Midbrain (tissue), 1 donor: ENCODE results near the gene OSTN.
A peak's percentile ranks its signal among the peaks of the same experiment; 100 is the strongest.

Experiments
- DNase-seq: peaks from one replicate; lab custom pipeline; 2025; lab: John Stamatoyannopoulos, UW

The OSTN gene

GRCh38 chr3:191235331-191236314 lies 36.6 kb downstream of the OSTN start:
- no peak for DNase-seq

DNA sequence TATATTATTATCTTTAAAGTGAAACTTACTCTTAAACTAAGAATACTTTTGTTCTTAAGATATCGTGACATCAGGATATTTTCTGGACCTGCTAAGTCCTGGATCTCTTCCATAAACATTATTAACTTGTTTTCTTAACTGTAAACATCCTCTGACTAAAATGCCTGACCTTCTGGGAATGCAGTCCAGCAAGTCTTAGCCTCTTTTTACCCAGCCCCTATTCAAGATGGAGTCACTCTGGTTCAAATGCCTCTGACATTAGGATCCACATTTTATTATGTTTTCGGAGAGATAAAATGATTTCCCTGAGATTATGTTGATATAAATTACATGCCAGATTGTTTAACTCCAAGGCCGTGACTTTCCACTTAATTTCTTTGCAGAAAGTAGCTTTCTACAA lies 37.6 kb downstream of the OSTN start:
- DNase-seq: no peak

GRCh38 chr3:191237047-191237882 lies 38.2 kb downstream of the OSTN start:
- DNase-seq: no peak

DNA sequence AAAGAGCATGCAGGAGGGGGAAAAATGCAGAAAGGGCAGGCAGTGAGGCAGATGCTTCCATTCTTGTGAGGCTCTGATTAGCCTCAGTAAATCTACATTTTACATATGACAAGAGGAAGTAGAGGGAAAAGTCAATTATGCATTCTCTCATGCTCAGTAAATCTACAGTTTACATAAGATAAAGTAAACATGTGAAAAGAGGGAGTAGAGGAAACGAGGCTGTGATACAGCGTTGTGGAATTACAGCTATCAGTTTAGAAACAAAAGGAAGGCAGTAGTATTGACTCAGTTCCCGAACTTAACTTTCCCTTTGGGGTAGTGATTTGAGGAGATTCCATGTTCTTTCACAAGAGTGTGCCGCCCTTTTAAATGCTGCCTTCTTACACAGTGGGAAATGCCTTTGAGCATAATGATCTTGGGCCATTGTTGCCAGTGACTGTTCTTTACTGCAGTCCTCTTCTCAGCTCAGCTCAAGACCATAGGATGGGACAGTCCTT lies 39.3 kb downstream of the OSTN start:
- DNase-seq: no peak

- DNase-seq: peak; percentile 15
These were observed 40.5 kb downstream of the OSTN start for GRCh38 chr3:191239407-191240031.

GRCh38 chr3:191240486-191240885 lies 41.4 kb downstream of the OSTN start:
- DNase-seq: no peak

GRCh38 chr3:191244242-191244867 lies 45.3 kb downstream of the OSTN start:
- no peak for DNase-seq

- DNase-seq: peak; percentile 9
These were observed 47.0 kb downstream of the OSTN start for GRCh38 chr3:191246034-191246433.

- no peak for DNase-seq
These were observed 47.6 kb downstream of the OSTN start for GRCh38 chr3:191246630-191247029.

GRCh38 chr3:191253089-191253799 lies 54.2 kb downstream of the OSTN start:
- DNase-seq: no peak

DNA sequence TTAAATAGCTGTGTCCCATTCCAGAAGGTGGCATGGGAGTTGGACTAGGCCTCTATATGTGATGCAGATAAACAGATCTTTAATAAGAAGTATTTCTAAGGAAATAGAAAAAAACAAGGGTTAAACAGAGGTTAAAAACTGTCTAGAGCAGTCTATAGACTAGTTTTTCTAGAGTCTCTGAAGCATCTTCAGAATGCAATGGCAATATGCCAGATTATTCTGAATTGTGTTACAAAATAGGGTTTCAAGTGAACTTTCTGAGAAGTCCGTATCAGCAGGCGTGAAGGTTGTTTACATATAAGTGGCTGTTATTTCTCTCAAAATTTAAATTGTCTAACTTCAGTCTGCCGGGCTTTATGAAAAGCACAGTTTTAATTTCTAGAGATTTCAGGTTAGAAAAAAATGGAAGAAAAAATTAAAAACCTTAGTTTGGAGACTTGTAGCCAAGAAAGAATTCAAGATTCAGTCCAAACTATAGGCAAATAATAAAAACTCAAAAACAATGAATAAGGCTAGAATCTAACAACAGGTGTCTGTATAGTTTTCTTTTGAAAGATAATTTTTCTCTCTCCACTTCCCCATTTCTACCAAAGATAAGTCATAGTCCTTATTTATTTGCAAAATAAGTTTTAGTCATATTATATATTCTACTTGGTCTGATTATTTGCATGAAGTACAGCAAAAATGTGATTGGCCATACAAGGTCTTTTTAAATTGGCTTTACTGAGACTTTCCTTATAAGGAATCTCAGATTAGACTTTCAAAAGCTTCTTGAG lies 55.2 kb downstream of the OSTN start:
- no peak for DNase-seq

DNA sequence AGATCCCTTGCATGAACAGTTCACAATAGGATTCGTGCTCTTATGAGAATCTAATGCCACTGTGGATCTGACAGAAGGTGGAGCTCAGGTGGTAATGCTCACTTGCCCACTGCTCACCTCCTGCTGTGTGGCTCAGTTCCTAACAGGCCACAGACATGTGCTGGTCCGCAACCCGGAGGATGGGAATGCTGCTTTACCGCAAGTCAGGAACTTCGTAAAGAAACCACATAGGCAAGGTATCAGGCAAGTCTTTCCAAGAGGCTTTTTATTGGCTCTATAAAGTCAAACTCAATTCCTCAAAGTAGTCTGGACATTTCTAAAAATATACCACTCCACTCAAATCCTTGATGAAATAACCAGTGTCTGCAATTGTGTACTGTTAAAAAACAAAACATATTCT lies 56.1 kb downstream of the OSTN start:
- DNase-seq: no peak

DNA sequence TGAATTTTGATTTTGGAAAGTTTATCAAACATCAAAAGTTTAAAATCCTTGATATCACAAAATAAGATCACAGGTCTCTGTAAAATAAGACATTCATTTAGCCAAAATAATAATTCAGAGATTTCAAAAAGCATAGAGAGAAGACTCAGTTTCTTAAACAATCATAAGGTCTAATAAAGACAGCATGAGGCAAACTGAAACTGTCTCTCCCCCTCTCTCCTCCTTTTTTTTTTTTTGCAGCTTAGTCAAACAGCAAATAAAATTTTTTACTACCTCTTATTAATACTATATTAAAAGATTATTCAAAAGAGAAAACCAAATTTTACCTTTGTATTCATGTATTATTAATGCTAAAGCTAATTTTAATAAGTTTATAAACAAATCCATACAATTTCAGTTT lies 57.4 kb downstream of the OSTN start:
- no peak for DNase-seq

DNA sequence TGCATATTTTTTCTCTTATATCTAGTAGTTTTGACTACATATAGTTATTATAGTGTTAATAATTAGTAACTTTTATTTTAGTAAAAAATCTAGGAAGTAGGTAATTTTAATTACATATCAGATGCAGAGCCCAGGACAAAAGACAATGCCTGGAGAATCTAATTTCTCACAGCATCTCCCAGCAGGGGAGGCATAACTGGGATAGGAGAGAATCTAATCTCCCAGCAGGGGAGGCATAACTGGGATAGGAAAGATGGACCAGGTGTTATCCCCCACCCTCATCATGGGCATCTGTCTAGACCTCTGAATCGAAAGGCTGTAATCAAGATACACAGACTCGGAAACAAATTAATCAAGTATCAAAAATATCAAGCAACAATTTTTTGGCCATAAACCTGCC lies 58.2 kb downstream of the OSTN start:
- no peak for DNase-seq

DNA sequence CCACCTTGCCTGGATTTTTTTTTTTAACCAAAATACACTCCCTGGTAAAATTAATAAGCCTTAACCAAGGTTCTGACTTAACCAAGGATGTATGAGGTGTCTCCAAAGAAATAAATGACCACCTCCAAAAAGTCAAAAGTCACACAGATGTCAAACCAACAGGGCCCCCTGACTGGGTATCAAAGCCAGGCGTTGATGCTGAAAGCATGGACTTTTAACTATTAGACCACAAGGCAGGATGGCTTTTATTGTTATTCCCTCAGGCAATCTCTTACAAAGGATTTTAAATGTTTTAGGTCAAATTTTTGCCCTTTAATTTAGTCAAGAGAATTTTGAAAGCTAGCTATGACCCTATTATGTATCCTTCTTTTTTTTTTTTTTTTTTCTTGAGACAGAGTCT lies 60.4 kb downstream of the OSTN start:
- DNase-seq: no peak

DNA sequence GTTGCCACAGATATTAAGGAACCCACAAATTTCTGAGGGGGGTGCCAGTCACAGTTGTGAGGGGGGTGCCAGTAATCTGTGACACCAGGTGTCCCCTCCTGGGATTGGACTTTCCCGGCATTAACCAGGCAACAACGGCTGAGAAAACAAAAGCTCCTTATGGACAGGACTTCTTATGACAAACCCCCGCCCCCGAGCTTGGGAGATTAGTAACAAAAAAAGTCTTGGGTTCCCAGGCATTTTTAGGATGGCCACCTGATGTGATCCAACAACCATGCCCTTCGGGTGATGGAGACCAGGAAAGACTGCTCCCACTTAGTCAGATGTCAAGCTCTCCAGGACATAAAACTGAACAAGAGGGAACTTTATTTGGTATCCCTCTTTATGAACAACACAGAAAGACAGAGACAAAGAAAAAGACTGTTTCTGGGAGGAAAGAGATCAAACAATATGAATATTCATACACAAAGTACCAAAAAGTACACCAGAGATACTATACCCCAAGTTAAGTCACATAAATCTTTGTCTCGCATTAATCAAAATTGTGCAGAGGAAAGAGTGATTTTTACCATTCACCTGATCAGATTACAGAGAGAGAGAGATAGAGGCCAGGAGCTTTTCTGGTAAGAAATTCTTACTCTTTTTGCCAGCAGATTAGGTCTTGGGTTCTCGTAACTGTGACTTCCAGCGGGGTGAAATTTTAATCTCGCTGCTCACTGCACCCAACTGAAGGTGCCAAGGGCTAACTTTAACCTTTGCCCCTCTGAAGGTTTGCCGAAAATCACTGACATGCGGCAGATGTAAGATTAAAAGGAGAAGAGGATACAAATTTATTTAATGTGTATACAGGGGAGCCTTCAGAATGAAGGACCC lies 61.6 kb downstream of the OSTN start:
- DNase-seq: no peak

DNA sequence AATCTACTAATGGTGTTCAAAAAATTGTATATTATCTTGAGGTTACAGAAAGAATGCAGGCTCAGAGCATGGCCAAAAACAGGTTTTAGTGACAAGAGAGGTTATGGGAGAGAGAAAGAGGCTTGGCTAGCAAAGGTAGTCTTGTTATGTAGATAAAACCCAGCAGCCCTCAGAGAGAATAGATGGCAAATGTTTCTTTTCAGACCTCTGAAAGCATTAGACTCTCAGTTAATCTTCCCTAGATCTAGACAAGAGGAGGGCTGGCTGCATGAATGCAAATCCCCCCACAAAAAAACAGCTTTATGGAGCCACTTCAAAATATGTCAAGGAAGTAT lies 62.2 kb downstream of the OSTN start:
- no peak for DNase-seq

DNA sequence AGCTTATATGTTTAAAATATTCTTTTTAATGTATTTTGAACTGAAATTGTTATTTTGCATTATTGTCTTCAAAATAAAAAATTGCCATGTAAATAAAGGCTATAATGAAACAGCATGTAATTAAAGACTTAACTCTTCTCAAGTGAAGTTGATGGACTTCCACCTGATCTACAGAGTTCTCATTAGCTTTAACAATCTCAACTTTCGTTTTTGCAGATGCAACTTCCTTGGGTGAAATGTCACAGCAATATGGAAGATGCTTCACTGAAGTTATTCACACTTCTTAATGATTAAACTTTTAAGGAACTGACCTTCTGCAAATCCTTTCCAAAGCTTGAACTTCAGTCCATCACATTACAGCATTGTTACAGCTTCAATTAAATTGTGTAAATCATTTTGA lies 63.6 kb downstream of the OSTN start:
- no peak for DNase-seq

- DNase-seq: no peak
These were observed 64.3 kb downstream of the OSTN start for GRCh38 chr3:191263365-191263764.

- DNase-seq: no peak
These were observed 64.8 kb downstream of the OSTN start for GRCh38 chr3:191263850-191264249.
